ENCODE measurements around the gene FAM210A. TPM values are rescaled to one million over a fixed set of nuclear protein-coding genes. Genes with fewer than 3 reads are reported as not detected.
A peak's percentile ranks its signal among the peaks of the same experiment; 100 is the strongest.

The FAM210A gene
- total and polyA plus RNA-seq, 9 of the 15 experiments (the other 6 are each of a cell fraction or from before 2014, with no cell fraction given), result 8.3 to 41.7 (median 19.1) TPM

DNA sequence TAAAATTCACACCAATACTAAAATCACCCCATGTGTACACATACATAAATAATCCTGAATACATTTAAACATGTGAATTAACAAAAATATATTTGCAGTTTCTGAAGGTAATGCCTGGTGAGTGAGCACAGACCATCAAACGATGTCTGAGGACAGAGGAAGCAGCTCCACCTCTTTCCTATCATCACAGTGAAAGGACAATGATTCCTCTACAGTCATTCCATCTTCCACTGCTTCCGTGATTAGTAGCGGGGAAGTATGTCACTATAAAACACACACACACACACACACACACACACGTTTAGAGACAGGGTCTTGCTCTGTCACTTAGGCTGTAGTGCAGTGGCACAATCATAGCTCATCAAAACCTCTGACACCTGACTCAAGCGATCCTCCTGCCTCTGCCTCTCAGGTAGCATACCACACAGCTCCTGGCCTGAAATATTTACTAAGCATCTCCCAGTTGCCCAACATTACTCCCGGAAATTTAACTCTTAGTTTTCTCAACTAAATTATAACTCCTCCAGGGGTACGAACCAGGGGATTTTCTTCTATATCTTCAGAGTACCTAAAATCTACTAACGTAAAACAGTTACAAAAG lies 12.8 kb downstream of the FAM210A start:
- Histone ChIP-seq H3K9ac (ENCODE audit: insufficient read depth in 1 of 2, low read depth in 2 of 2, low read length in 2 of 2) (no peak overlapping the region), H3K4me2 (ENCODE audit: insufficient read depth, low read length) (no peak overlapping the region), H3K9me1 (ENCODE audit: control insufficient read depth, insufficient read depth, low read length) (no peaks in the 10 kb centered on the region), H3K36me3 (ENCODE audit: control insufficient read depth, insufficient read depth, low read length) (no peaks in the 10 kb centered on the region; the same call in 1 of the 3 replicates), H3K27ac (ENCODE audit: extremely low read depth, low read depth, low read length) (no peak overlapping the region), H3K4me1 (replicated peaks in 1 of 2; ENCODE audit: control insufficient read depth in 2 of 2, insufficient read depth in 2 of 2, low read length in 2 of 2) (no peaks in the 10 kb centered on the region; a peak in 2 of 5 replicates), H2AFZ (ENCODE audit: low read depth, low read length) (no peak overlapping the region), H3K79me2 (ENCODE audit: control insufficient read depth, insufficient read depth, low read length) (peaks cover 97% of the 10 kb centered on the region), H3K4me3 (no peak overlapping the region), H3K27me3 (ENCODE audit: control insufficient read depth in 2 of 2, insufficient read depth in 2 of 2, low read length in 2 of 2) (no peaks in the 10 kb centered on the region), H3K9me3 (replicated peaks; ENCODE audit: control insufficient read depth, insufficient read depth, low read depth, low read length) (no peaks in the 10 kb centered on the region; the same call in 1 of the 2 replicates), H4K20me1 (replicated peaks; ENCODE audit: control insufficient read depth, insufficient read depth, low read length) (0 out of 2 replicates have a peak, but pooled peaks cover 4% of the 10 kb centered on the region)
- WGBS (ENCODE audit: insufficient coverage, low coverage, missing lambda C conversion rate), result 68% methylated on average over 8 of the region's 8 CpGs
- intact Hi-C loops (cut with micrococcal nuclease) (no loop called here), in situ Hi-C loops (cut with MboI) (no loop called here)
- BruUV-seq (replicated peaks), result no TSS peak
- ChIA-PET POLR2A (interaction anchor here (0.8 to 2.6 kb wide), 6 partner anchors 9 to 41 kb away, joined by 3 to 12 read pairs (median 4); partner anchors contain the start of genes FAM210A and RNMT), CTCF (ENCODE audit: low intra/inter-chr PET ratio) (no interaction called here)
- FAIRE-seq (no peak), DNase-seq (ENCODE audit: extremely low read depth in 1 of 4, low spot score in 3 of 4) (no peak), ATAC-seq (peak; percentile 37; the same call in 2 of the 3 replicates)
- TF ChIP-seq ZBTB17 (CRISPR knock-in tag; IDR thresholded peaks at IDR 0.05), result no peak
- no peak for TF ChIP-seq SPI1 (IDR thresholded peaks at IDR 0.05; ENCODE audit: borderline replicate concordance, low read depth, low read length)
- no peak for TF ChIP-seq ZFX (CRISPR knock-in tag; IDR thresholded peaks at IDR 0.05)
- no peak for TF ChIP-seq ATF7 (IDR thresholded peaks at IDR 0.05)
- no peak for TF ChIP-seq ZNF644 (tag; IDR thresholded peaks at IDR 0.05; ENCODE audit: low read depth)
- TF ChIP-seq SIX5 (IDR thresholded peaks at IDR 0.05; ENCODE audit: borderline replicate concordance in 1 of 2, insufficient read depth in 1 of 2, low read depth in 1 of 2, low read length in 2 of 2), result no peak
- TF ChIP-seq YY1 (IDR thresholded peaks at IDR 0.05; ENCODE audit: borderline replicate concordance in 1 of 3, control insufficient read depth in 1 of 3, extremely low read depth in 1 of 3, insufficient read depth in 3 of 3, insufficient read length in 1 of 3, insufficient replicate concordance in 2 of 3, low read depth in 1 of 3, low read length in 2 of 3), result no peak
- no peak for TF ChIP-seq FOXK1 (CRISPR knock-in tag; IDR thresholded peaks at IDR 0.05; ENCODE audit: borderline replicate concordance)
- no peak for TF ChIP-seq SAFB (IDR thresholded peaks at IDR 0.05; ENCODE audit: borderline replicate concordance, low read depth, low read length)
- TF ChIP-seq, protein P1, sequence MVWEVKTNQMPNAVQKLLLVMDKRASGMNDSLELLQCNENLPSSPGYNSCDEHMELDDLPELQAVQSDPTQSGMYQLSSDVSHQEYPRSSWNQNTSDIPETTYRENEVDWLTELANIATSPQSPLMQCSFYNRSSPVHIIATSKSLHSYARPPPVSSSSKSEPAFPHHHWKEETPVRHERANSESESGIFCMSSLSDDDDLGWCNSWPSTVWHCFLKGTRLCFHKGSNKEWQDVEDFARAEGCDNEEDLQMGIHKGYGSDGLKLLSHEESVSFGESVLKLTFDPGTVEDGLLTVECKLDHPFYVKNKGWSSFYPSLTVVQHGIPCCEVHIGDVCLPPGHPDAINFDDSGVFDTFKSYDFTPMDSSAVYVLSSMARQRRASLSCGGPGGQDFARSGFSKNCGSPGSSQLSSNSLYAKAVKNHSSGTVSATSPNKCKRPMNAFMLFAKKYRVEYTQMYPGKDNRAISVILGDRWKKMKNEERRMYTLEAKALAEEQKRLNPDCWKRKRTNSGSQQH (CRISPR knock-in tag; IDR thresholded peaks at IDR 0.05), result no peak
- TF ChIP-seq, protein P2, sequence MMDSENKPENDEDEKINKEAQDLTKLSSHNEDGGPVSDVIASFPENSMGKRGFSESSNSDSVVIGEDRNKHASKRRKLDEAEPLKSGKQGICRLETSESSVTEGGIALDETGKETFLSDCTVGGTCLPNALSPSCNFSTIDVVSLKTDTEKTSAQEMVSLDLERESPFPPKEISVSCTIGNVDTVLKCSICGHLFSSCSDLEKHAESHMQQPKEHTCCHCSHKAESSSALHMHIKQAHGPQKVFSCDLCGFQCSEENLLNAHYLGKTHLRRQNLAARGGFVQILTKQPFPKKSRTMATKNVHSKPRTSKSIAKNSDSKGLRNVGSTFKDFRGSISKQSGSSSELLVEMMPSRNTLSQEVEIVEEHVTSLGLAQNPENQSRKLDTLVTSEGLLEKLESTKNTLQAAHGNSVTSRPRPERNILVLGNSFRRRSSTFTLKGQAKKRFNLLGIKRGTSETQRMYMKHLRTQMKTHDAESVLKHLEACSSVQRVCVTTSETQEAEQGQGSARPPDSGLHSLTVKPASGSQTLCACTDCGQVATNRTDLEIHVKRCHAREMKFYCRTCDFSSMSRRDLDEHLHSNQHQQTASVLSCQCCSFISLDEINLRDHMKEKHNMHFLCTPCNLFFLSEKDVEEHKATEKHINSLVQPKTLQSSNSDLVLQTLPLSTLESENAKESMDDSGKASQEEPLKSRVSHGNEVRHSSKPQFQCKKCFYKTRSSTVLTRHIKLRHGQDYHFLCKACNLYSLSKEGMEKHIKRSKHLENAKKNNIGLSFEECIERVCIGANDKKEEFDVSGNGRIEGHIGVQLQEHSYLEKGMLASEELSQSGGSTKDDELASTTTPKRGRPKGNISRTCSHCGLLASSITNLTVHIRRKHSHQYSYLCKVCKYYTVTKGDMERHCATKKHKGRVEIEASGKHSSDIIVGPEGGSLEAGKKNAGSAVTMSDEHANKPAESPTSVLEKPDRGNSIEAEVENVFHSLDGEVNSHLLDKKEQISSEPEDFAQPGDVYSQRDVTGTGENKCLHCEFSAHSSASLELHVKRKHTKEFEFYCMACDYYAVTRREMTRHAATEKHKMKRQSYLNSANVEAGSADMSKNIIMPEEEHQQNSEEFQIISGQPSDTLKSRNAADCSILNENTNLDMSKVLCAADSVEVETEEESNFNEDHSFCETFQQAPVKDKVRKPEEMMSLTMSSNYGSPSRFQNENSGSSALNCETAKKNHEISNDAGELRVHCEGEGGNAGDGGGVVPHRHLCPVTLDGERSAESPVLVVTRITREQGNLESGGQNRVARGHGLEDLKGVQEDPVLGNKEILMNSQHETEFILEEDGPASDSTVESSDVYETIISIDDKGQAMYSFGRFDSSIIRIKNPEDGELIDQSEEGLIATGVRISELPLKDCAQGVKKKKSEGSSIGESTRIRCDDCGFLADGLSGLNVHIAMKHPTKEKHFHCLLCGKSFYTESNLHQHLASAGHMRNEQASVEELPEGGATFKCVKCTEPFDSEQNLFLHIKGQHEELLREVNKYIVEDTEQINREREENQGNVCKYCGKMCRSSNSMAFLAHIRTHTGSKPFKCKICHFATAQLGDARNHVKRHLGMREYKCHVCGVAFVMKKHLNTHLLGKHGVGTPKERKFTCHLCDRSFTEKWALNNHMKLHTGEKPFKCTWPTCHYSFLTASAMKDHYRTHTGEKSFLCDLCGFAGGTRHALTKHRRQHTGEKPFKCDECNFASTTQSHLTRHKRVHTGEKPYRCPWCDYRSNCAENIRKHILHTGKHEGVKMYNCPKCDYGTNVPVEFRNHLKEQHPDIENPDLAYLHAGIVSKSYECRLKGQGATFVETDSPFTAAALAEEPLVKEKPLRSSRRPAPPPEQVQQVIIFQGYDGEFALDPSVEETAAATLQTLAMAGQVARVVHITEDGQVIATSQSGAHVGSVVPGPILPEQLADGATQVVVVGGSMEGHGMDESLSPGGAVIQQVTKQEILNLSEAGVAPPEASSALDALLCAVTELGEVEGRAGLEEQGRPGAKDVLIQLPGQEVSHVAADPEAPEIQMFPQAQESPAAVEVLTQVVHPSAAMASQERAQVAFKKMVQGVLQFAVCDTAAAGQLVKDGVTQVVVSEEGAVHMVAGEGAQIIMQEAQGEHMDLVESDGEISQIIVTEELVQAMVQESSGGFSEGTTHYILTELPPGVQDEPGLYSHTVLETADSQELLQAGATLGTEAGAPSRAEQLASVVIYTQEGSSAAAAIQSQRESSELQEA (IDR thresholded peaks at IDR 0.05; ENCODE audit: low read depth), result no peak

All from K562 (cell line).